A549 (cell line): Measurements from ENCODE around the gene RNASE12. TPM values are rescaled to one million over a fixed set of nuclear protein-coding genes. Genes with fewer than 3 reads are reported as not detected.
A peak's percentile ranks its signal among the peaks of the same experiment; 100 is the strongest.
"Not testable (repeated sequence)": the region's sequence is repeated elsewhere in the genome, so short reads cannot be mapped to it uniquely, and the experiment has no call there.

Experiments
- ATAC-seq, 2 experiments: fragments of 200-7000 bp in 1 of 2; fragments of >200 bp in 1 of 2; cut with Nextera tagmentation in 1 of 2; cut with Tn5 transposase in 1 of 2; 3 replicates each; pipeline versions ENCODE4 v1.8.0 to v1.9.1; 2018 to 2020; ENCODE audit warnings: mild to moderate bottlenecking in 1 of 2, moderate library complexity in 1 of 2
- CTCF ChIA-PET: fragments of 300-600 bp; sonication (Branson Sonifier 250); formaldehyde crosslinking; extraction: SDS; loops from one replicate; lab custom pipeline; 2021; ENCODE audit warnings: antibody characterized with exemption, inconsistent platforms; lab: Yijun Ruan, JAX
- POLR2A ChIA-PET: fragments of 350-600 bp; formaldehyde crosslinking; extraction: SDS; loops from one replicate; lab custom pipeline; 2021; ENCODE audit warnings: antibody characterized with exemption, inconsistent platforms; lab: Yijun Ruan, JAX
- DNase-seq, 2 experiments: peaks; one replicate each; pipeline versions ENCODE4 v3.0.0 to v3.0.0-alpha.2; 2011 to 2016; ENCODE audit warnings: low read depth in 1 of 2, low spot score in 1 of 2
- FAIRE-seq: peaks from 2 replicates; lab custom pipeline; 2011; peaks lifted over from hg19 to GRCh38; lab: Jason Lieb, UNC
- H3K27ac ChIP-seq, 2 experiments: fragments of >200 bp; sonication (Bioruptor Twin); formaldehyde crosslinking; 3 replicates each; pipeline ENCODE4 v1.5.1; 2016 to 2017
- H3K4me1 ChIP-seq: fragments of >200 bp; sonication (Bioruptor Twin); formaldehyde crosslinking; 3 replicates; pipeline ENCODE4 v1.6.1; 2016
- H3K4me2 ChIP-seq: fragments of >200 bp; sonication (Bioruptor Twin); formaldehyde crosslinking; 3 replicates; pipeline ENCODE4 v1.6.1; 2016
- H3K4me3 ChIP-seq: fragments of >200 bp; sonication (Bioruptor Twin); formaldehyde crosslinking; 3 replicates; pipeline ENCODE4 v1.5.1; 2016
- H3K9me3 ChIP-seq: fragments of >200 bp; sonication (Bioruptor Twin); formaldehyde crosslinking; 3 replicates; pipeline ENCODE4 v1.6.1; 2016
- ATOH8 ChIP-seq: fragments of 250-450 bp; sonication (Bioruptor Pico); IDR thresholded peaks from 2 replicates; pipeline ENCODE4 v1.5.0; 2020; ENCODE audit warnings: low read depth, mild to moderate bottlenecking, moderate library complexity
- CHD2 ChIP-seq: fragments of 150-350 bp; IDR thresholded peaks from 2 replicates; pipeline ENCODE4 v1.6.1; 2014; ENCODE audit warnings: low read length; ENCODE audit not compliant: partially characterized antibody
- E2F6 ChIP-seq: IDR thresholded peaks from 2 replicates; pipeline ENCODE4 v1.6.1; 2012; ENCODE audit warnings: low read depth, borderline replicate concordance
- ELK1 ChIP-seq: fragments of 150-350 bp; IDR thresholded peaks from 2 replicates; pipeline ENCODE4 v1.6.1; 2014; ENCODE audit warnings: low read depth, mild to moderate bottlenecking, low read length
- EP300 ChIP-seq, 2 experiments: fragments of >200 bp; sonication (Bioruptor Twin); formaldehyde crosslinking; IDR thresholded peaks; 2 replicates in 1 of 2; 3 replicates in 1 of 2; pipeline ENCODE4 v1.6.1; 2016 to 2017
- FOXS1 ChIP-seq: fragments of 250-450 bp; sonication (Bioruptor Pico); IDR thresholded peaks from 2 replicates; pipeline ENCODE4 v1.5.0; 2020; ENCODE audit warnings: mild to moderate bottlenecking, moderate library complexity
- HOXA7 ChIP-seq: fragments of 250-450 bp; sonication (Bioruptor Pico); IDR thresholded peaks from 2 replicates; pipeline ENCODE4 v1.5.0; 2020; ENCODE audit warnings: mild to moderate bottlenecking, moderate library complexity
- RAD21 ChIP-seq, 2 experiments: fragments of >200 bp in 1 of 2; sonication (Bioruptor Twin) in 1 of 2; formaldehyde crosslinking in 1 of 2; IDR thresholded peaks in 1 of 2; conservative IDR thresholded peaks in 1 of 2; 2 replicates in 1 of 2; 3 replicates in 1 of 2; pipeline ENCODE4 v1.6.1; 2012 to 2018; ENCODE audit warnings: inconsistent platforms in 1 of 2
- RARB ChIP-seq: fragments of 250-450 bp; sonication (Bioruptor Pico); IDR thresholded peaks from 2 replicates; pipeline ENCODE4 v1.8.0; 2021; ENCODE audit warnings: mild to moderate bottlenecking, moderate library complexity
- RCOR1 ChIP-seq: fragments of 150-350 bp; IDR thresholded peaks from 2 replicates; pipeline ENCODE4 v1.6.1; 2014; ENCODE audit warnings: antibody characterized with exemption, low read length, low read depth
- REST ChIP-seq: fragments of 200-600 bp; sonication (generic); IDR thresholded peaks from 2 replicates; pipeline ENCODE4 v1.6.1; 2016; ENCODE audit warnings: antibody characterized with exemption, mild to moderate bottlenecking, moderate library complexity
- RNF2 ChIP-seq: fragments of 200-600 bp; sonication (generic); IDR thresholded peaks from 2 replicates; pipeline ENCODE4 v1.6.1; 2016; ENCODE audit warnings: low read depth, mild to moderate bottlenecking, antibody characterized with exemption, moderate library complexity, borderline replicate concordance
- SMC3 ChIP-seq: fragments of >200 bp; sonication (Bioruptor Twin); formaldehyde crosslinking; IDR thresholded peaks from 3 replicates; pipeline ENCODE4 v1.6.1; 2018; ENCODE audit warnings: inconsistent platforms
- TP53 ChIP-seq: fragments of 250-450 bp; sonication (Bioruptor Pico); IDR thresholded peaks from 2 replicates; pipeline ENCODE4 v1.5.0; 2021; ENCODE audit warnings: mild to moderate bottlenecking, moderate library complexity
- USF2 ChIP-seq: fragments of 450-650 bp; IDR thresholded peaks from 2 replicates; pipeline ENCODE4 v1.6.1; 2014; ENCODE audit warnings: antibody characterized with exemption
- ZC3H11A ChIP-seq: fragments of 450-650 bp; IDR thresholded peaks from 2 replicates; pipeline ENCODE4 v1.6.1; 2014; ENCODE audit warnings: antibody characterized with exemption, mild to moderate bottlenecking
- WGBS: methylation state at CpG from one replicate; pipeline ENCODE4 v1.1.6; 2017; ENCODE audit errors: missing lambda C conversion rate; 5-methylcytosine and 5-hydroxymethylcytosine counted together
- polyA plus RNA-seq, 4 experiments: library from polyadenylated mRNA; depleted of rRNA in 3 of 4; stranded (reverse); fragments of >200 nt; fragmentation: RNase III in 1 of 4; extraction: RNeasy Plus Mini Kit Qiagen cat#74134 plus additional on column Dnase treatment in 1 of 4; gene quantifications; 2 replicates in 3 of 4; 3 replicates in 1 of 4; pipeline ENCODE4 v1.2.3, GENCODE V29; 2011 to 2017

Gene RNASE12
- polyA plus RNA-seq, 2 of the 4 experiments (the other 2 are of a cell fraction), result not detected

- ChIA-PET CTCF (interaction anchor here (1.6 to 2.7 kb wide), 4 partner anchors 10 to 269 kb away, joined by 4 to 13 read pairs (median 10); no protein-coding TSS in a partner anchor), POLR2A (no interaction called here)
- H3K9me3 ChIP-seq, result no peaks in the 10 kb centered on the region
- no peak overlapping the region for H3K4me3 ChIP-seq
- WGBS, result 47% methylated on average over 1 of the region's 1 CpG
- no peak overlapping the region for H3K27ac ChIP-seq
- TF ChIP-seq RARB (no peak), ATOH8 (CRISPR knock-in tag) (no peak), RCOR1 (no peak), FOXS1 (CRISPR knock-in tag) (no peak), TP53 (CRISPR knock-in tag) (no peak), ELK1 (no peak), EP300 (IDR thresholded peaks at IDR 0.05) (no peak), SMC3 (no peak), RNF2 (no peak), RAD21 (conservative IDR thresholded peaks at IDR 0.05 in 1 of 2, IDR thresholded peaks at IDR 0.05 in 1 of 2) (no peak)
- FAIRE-seq, result no peak
- no peak for ATAC-seq
- no peaks in the 10 kb centered on the region for H3K4me1 ChIP-seq
- H3K4me2 ChIP-seq, result no peak overlapping the region
- DNase-seq, result no peak
Observed at GRCh38 chr14:20597108-20597507, 5.9 kb upstream of the RNASE12 start.

- ATAC-seq, H3K4me3 ChIP-seq, FAIRE-seq, POLR2A ChIA-PET, H3K27ac ChIP-seq, DNase-seq, H3K4me2 ChIP-seq, H3K4me1 ChIP-seq, H3K9me3 ChIP-seq: not testable (repeated sequence)
- WGBS, result 78% methylated on average over 3 of the region's 3 CpGs
- CTCF ChIA-PET, result interaction anchor here (0.6 to 0.9 kb wide), 2 partner anchors 13 to 375 kb away, joined by 3 read pairs; no protein-coding TSS in a partner anchor
Observed at GRCh38 chr14:20595726-20596125, 4.5 kb upstream of the RNASE12 start.

GRCh38 chr14:20592574-20592973 is 1.4 kb upstream of the RNASE12 start:
- no peak for TF ChIP-seq CHD2
- TF ChIP-seq HOXA7 (CRISPR knock-in tag), result no peak
- TF ChIP-seq USF2, result no peak
- TF ChIP-seq E2F6, result no peak
- TF ChIP-seq REST, result no peak
- TF ChIP-seq ELK1, result no peak
- no peak for TF ChIP-seq ZC3H11A
- POLR2A ChIA-PET, result no interaction called here
- DNase-seq (no peak), ATAC-seq (no peak), FAIRE-seq (peak; percentile 49)
- Histone ChIP-seq H3K4me1 (no peaks in the 10 kb centered on the region), H3K27ac (no peak overlapping the region), H3K4me2 (0 out of 3 replicates have a peak overlapping the region, but pooled peaks have one; percentile 53), H3K9me3 (no peaks in the 10 kb centered on the region), H3K4me3 (no peak overlapping the region)
- CTCF ChIA-PET, result no interaction called here
- WGBS, result 79% methylated on average over 1 of the region's 1 CpG
